Measurements from ENCODE around the gene AKAP6.

AKAP6 gene

GRCh38 chr14:32413967-32414640, 85.0 kb downstream of the AKAP6 start:
- no peak overlapping the region for H3K4me3 ChIP-seq (ENCODE audit: low read depth, low read length)
- TF ChIP-seq, protein P1, sequence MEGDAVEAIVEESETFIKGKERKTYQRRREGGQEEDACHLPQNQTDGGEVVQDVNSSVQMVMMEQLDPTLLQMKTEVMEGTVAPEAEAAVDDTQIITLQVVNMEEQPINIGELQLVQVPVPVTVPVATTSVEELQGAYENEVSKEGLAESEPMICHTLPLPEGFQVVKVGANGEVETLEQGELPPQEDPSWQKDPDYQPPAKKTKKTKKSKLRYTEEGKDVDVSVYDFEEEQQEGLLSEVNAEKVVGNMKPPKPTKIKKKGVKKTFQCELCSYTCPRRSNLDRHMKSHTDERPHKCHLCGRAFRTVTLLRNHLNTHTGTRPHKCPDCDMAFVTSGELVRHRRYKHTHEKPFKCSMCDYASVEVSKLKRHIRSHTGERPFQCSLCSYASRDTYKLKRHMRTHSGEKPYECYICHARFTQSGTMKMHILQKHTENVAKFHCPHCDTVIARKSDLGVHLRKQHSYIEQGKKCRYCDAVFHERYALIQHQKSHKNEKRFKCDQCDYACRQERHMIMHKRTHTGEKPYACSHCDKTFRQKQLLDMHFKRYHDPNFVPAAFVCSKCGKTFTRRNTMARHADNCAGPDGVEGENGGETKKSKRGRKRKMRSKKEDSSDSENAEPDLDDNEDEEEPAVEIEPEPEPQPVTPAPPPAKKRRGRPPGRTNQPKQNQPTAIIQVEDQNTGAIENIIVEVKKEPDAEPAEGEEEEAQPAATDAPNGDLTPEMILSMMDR (IDR thresholded peaks at IDR 0.05; ENCODE audit: borderline replicate concordance, insufficient read depth, low read depth, low read length) = no peak

GRCh38 chr14:32414808-32415255, 85.7 kb downstream of the AKAP6 start:
- no peak overlapping the region for H3K4me3 ChIP-seq (ENCODE audit: low read depth, low read length)
- TF ChIP-seq, protein P1 (IDR thresholded peaks at IDR 0.05; ENCODE audit: borderline replicate concordance, insufficient read depth, low read depth, low read length) = no peak

DNA sequence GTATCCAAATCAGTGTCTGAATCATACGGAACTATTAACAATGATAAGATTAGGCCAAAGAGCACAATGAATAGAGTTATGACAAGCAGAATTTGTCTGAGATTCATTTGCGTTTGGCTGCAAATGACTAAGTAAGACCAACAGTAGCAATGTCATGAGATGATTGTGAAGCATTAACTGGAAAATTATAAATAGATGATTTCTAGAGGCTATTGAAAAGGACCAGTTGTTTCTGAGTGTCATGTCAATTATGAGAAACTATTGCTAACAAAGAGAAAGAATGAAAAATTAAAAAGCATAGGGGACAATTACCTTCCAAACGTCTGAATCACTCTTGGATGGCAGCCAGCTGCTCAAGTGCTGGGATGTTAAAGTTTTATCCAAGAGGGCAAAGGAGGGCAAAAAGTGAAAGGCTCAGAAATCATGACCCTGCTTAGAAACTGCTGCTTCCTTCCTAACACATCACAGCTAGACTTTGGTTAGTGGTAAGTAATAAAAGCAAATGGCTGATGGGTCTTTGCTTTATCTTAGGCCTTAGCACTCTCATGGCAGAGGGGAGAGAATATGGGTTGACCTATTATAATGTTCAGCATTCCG, 89.0 kb downstream of the AKAP6 start:
- H3K4me3 ChIP-seq (ENCODE audit: low read depth, low read length) = no peak overlapping the region
- TF ChIP-seq, protein P1 (IDR thresholded peaks at IDR 0.05; ENCODE audit: borderline replicate concordance, insufficient read depth, low read depth, low read length) = no peak

- no peak overlapping the region for H3K4me3 ChIP-seq (ENCODE audit: low read depth, low read length)
- TF ChIP-seq, protein P1 (IDR thresholded peaks at IDR 0.05; ENCODE audit: borderline replicate concordance, insufficient read depth, low read depth, low read length) = no peak
Measured at GRCh38 chr14:32419429-32419828, 90.3 kb downstream of the AKAP6 start.

DNA sequence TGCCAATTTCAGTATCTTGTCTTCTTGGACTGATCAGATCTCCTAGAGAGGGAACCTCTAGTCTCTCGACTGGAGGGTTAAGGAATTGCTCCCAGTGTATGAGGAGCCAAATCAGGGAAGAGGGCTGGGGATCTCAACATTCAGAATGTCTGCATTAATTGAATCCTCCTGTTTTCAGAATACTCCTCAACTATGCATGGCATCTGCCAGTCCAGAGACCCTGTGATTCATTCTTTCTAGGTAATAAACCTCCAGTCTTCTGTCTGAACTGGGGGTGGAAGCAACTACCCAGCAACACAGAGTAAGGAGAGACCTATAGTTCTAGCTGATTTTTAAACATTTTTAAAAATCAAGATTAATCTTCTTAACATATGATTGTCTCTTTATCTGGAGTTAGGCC, 92.7 kb downstream of the AKAP6 start:
- H3K4me3 ChIP-seq (ENCODE audit: low read depth, low read length) = no peak overlapping the region
- TF ChIP-seq, protein P1 (IDR thresholded peaks at IDR 0.05; ENCODE audit: borderline replicate concordance, insufficient read depth, low read depth, low read length) = no peak

DNA sequence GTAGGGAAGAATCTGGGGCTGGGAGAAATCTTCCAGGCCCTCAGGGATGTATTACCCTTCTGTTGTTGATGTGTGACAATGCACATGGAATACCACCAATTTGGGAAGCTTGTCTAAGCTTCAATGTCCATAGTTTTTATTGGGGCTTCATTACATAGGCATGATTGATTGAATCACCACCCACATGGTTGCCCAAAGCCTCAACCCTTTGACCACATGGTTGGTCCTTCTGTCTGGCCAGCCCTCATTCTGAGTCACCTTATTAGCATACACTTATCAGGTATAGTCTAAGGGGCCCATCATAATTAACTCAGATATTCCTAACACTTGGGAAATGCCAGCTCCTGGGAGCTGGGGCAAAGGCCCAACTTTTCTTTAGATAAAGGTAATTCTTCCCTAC, 93.3 kb downstream of the AKAP6 start:
- TF ChIP-seq, protein P1 (IDR thresholded peaks at IDR 0.05; ENCODE audit: borderline replicate concordance, insufficient read depth, low read depth, low read length) = no peak
- no peak overlapping the region for H3K4me3 ChIP-seq (ENCODE audit: low read depth, low read length)

DNA sequence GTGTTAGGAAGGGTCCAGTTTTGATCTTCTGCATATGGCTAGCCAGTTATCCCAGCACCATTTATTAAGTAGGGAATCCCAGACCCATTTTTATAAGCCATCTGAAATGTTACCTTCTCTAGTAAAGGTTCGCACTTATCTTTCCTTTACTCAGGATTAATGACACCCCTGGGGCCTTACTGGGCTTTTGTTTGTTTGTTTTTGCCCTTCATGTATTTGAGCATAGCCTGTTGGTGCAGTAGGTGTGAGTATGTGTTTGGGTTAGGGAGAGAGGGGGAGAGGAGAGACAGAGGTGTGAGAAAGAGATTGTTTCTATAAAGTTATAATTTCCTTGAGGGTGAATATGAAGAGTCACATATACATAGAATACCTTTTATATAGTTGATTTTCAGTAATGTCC, 96.9 kb downstream of the AKAP6 start:
- TF ChIP-seq, protein P1 (IDR thresholded peaks at IDR 0.05; ENCODE audit: borderline replicate concordance, insufficient read depth, low read depth, low read length) = no peak
- H3K4me3 ChIP-seq (ENCODE audit: low read depth, low read length) = no peak overlapping the region

Data from GM12875 (cell line).